HG03442 (cell line): ENCODE data around the gene SLC22A7.
A peak's percentile ranks its signal among the peaks of the same experiment; 100 is the strongest.
"Not testable (repeated sequence)": the region's sequence is repeated elsewhere in the genome, so short reads cannot be mapped to it uniquely, and the experiment has no call there.

Experiments
- ATAC-seq: cut with Tn5 transposase; IDR thresholded peaks from one replicate; pipeline ENCODE4 v1.9.1; 2021; ENCODE audit warnings: mild to moderate bottlenecking, moderate library complexity; ENCODE audit not compliant: unreplicated experiment

The SLC22A7 gene

DNA sequence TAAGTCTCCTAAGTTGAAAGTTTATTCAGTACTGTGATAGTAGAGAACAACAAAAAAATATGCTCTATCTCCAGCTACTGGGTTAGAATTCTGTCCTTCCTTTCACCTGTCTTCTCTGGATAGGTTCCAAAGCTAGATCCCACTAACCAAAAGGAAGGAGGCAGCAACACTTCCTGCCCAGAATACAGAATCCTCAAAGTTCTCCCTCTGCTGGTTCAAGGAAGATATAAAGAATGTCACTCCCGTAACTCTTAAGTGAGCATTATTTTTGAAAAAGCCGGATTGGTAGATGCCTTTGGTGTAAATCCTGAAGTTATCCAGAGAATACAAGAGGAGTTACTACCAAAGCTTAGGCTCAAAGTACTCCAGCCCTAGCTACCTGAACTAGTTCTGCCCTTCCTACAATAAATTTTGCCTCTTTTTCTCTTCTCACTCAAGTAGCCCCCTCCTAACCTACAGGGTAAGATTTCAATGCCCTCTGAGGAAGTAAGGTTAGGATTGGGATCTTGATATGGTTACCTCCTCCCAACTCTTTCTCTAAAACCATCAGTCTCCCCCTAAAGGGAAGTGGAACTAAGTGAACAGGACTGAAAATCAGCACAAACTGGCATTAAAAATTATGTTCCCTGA, 36.5 kb downstream of the SLC22A7 start:
- no peak for ATAC-seq

DNA sequence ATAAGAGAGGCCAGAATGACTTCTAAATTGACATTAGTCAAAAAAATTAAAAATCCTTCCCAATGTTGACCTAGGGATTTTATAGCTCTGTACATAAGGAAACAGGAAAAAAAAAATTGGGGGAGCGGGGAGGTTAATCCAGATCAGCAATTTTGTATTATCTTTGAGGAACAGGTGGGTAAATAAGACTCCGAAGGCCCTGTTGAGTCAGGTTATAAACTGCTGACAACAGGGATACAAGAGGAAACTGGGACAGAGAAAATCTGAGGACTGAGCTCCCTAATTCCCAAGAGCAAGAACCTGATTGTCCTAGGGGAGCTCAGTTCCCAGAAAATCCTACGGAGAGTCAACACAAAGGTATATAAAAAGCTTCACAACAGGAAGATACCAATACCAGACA, 37.4 kb downstream of the SLC22A7 start:
- no peak for ATAC-seq

DNA sequence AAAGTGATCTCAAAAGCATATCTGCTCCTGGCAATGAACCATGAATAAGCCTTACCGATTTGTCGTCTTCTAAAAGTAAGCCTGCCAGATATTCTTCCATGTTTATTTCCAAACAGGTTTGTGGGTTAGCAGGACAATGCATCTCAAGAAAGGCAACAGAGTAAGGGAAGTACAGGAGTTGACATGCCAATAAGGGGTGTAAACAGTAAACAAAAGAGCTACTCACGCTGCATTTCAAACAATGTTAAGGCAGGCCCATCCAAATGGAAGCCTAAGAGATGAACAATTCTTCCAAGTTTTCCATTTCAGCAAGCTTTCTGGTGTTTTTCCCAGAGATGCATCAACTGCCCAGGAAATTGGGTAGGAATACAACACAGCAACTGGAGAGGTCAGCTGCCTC, 38.3 kb downstream of the SLC22A7 start:
- ATAC-seq = no peak

DNA sequence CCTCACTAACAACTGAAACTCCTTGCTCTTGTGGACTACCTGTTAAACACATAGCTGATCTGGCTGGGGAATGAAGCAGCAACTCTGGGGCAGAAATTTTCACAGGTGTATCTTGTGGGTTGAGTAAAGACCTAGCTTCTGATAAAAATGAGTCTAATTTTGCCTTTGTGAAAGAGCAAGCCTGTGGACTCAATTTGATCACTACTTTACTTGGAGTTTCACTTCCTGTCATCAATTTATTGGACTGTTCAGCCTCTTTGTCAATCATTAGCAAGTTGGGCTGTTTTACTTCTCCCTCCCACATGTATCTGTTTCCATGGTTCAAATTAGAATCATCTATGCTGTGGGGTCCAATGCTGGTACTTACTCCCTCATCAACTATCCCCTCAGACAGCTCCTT, 40.2 kb downstream of the SLC22A7 start:
- peak; percentile 42 for ATAC-seq

DNA sequence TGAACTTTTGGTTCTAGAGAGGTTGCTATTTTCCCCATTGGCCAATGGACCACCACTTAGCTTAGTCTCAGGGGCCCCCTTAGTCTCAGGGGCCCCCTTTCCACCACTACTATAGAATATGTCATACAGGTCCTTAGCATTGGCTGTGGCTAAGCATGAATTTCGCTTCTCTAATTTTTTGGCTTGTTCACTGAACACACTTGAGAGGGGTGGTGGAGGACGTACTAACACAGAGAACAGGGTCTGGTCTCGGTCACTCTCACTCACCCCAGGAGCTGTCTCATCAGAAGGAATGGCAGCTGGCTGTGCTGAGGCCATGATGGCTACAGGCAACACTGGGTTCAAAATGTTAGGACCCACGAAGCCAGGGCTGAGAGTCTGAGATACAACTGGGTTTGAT, 41.1 kb downstream of the SLC22A7 start:
- ATAC-seq = peak; percentile 50

DNA sequence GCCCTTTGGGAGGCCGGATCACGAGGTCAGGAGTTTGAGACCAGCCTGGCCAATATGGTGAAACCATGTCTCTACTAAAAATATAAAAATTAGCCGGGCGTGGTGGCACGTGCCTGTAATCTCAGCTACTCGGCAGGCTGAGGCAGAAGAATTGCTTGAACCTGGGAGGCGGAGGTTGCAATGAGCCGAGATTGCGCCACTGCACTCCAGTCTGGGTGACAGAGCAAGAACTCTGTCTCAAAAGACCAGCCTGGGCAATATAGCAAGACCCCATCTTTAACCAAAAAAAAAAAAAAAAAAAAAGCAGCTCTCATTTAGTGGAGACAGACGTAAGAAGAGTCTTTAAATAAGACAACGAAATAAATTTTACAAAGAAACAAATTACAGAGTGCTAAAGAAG, 48.2 kb downstream of the SLC22A7 start:
- ATAC-seq = not testable (repeated sequence)

DNA sequence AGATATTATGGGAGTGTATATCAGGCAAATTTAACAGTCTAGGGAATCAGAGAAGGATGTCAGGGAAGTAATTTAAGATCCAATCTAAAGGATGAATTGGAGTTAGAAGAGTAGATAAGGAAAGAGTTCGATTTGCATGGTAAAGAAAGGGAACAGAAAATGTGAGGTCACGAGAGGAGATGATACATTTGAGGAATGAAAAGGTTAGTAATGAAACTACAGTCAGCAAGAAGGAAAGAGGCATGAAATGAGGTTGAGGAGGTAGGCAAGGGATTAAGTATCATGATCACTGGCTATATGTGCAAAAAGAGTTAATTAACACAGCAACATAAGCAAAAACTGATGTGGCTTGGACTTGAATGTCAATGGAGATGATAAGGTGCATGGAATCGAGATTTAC, 49.0 kb downstream of the SLC22A7 start:
- no peak for ATAC-seq

DNA sequence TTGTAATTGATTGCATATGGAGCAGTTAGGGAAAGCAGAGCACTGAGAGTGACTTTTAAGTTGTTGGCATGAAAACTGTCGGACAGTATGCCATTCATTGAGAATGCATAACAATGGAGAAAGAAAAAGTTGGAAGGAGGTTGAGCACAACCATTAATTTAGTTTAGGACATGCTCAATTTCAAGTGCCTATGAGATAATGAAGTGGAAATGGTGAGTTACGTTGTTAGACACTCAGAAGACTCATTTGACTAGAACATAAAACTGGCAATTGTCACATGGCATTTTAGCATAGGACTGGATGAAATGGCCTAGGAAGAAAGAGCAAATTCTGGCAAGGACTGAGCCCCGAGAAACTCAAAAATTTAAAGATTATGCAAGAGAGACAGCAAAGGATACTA, 49.4 kb downstream of the SLC22A7 start:
- ATAC-seq = no peak

DNA sequence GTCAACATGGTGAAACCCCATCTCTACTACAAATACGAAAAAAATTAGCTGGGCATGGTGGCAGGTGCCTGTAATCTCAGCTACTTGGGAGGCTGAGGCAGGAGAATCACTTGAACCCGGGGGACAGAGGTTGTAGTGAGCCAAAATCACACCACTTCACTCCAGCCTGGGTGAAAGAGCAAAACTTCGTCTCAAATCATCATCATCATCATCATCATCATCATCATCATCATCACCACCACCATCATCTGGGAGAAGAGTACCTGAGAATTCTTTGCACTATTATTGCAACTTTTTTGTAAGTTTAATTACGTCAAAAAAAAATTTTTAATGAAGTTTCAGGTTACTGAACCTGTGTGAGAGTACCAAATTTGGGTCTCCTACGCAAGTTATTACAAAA, 53.9 kb downstream of the SLC22A7 start:
- ATAC-seq = not testable (repeated sequence)
